ENCODE data around the gene ATRX. TPM values are rescaled to one million over a fixed set of nuclear protein-coding genes. Genes with fewer than 3 reads are reported as not detected.

The ATRX gene
- total and polyA plus RNA-seq, 2 experiments from 2014 or later, result 162 to 179 TPM

DNA sequence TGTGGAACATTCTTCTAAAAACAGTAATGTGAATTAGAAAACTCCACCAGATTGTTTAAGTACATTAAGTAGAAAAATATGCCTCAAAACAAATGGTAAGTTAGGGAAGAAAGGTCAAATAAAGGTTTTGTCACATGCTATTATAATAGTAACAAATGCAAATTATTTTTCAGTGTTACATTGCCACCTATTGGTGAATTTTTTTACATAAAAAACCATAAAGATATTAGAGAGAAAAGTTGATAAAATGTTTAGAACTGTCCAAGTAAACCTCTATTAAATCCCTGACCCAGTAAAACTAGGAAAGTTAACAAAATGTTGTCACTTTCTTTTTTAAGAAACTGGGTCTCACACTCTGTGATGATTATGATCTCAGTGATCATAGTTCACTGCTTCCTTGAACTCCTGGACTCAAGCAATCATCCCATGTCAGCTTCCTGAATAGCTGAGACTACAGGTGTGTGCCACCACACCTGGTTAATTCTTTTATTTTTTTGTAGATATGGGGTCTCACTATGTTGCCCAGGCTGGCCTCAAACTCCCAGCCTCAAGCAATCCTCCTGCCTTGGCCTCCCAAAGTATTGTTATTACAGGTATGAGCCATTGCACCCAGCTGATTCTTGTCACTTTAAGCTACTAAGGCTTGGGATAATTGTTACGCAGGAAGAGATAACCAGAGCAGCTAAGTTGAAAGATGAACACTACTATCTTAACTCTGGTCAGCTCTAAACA lies 157.6 kb downstream of the ATRX start (continued):
- TF ChIP-seq, protein P1, sequence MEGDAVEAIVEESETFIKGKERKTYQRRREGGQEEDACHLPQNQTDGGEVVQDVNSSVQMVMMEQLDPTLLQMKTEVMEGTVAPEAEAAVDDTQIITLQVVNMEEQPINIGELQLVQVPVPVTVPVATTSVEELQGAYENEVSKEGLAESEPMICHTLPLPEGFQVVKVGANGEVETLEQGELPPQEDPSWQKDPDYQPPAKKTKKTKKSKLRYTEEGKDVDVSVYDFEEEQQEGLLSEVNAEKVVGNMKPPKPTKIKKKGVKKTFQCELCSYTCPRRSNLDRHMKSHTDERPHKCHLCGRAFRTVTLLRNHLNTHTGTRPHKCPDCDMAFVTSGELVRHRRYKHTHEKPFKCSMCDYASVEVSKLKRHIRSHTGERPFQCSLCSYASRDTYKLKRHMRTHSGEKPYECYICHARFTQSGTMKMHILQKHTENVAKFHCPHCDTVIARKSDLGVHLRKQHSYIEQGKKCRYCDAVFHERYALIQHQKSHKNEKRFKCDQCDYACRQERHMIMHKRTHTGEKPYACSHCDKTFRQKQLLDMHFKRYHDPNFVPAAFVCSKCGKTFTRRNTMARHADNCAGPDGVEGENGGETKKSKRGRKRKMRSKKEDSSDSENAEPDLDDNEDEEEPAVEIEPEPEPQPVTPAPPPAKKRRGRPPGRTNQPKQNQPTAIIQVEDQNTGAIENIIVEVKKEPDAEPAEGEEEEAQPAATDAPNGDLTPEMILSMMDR (conservative IDR thresholded peaks at IDR 0.05; ENCODE audit: low read depth in 2 of 2), result no peak
- no peak for TF ChIP-seq EZH2phosphoT487 (IDR thresholded peaks at IDR 0.05; ENCODE audit: unreplicated experiment)
- no peak for TF ChIP-seq EZH2 (IDR thresholded peaks at IDR 0.05; ENCODE audit: low read depth, unreplicated experiment)
- TF ChIP-seq NANOG (IDR thresholded peaks at IDR 0.05; ENCODE audit: borderline replicate concordance), result no peak
- TF ChIP-seq ZNF114 (CRISPR knock-in tag; IDR thresholded peaks at IDR 0.05), result no peak

DNA sequence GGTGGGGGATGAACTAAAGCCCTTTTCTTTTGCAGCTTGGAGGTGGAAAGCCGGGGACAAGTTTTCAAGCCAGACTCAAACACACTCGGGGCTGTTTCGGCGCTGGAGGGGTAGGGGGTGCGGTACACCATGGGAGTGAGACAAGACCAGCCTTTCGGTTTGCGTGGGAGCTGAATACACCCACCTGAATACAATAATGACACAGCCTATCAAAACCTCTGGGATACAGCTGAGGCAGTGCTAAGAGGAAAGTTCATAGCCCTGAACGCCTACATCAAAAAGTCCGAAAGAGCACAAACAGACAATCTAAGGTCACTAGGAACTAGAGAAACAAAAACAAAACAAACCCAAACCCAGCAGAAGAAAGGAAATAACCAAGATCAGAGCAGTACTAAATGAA lies 163.3 kb downstream of the ATRX start:
- H3F3A ChIP-seq (replicated peaks; ENCODE audit: low read depth), result no peaks in the 10 kb centered on the region
- peaks cover 22% of the 10 kb centered on the region for H3K4me1 Mint-ChIP-seq
- peak overlapping the region; percentile 74 for H3K27ac Mint-ChIP-seq
- no peak overlapping the region for H3K4me3 ChIP-seq
- H3K27me3 ChIP-seq (ENCODE audit: insufficient read depth), result no peaks in the 10 kb centered on the region
- H3K4me2 ChIP-seq, result no peak overlapping the region
- no peaks in the 10 kb centered on the region for H3K9me2 ChIP-seq (ENCODE audit: insufficient read depth)
- peaks cover 5% of the 10 kb centered on the region; the same call in 1 of the 2 replicates for H3K36me3 ChIP-seq (ENCODE audit: insufficient read depth)
- peaks cover 41% of the 10 kb centered on the region for H3K79me2 ChIP-seq (replicated peaks; ENCODE audit: insufficient read depth)
- H3K27me3 Mint-ChIP-seq (ENCODE audit: insufficient read depth, low read depth, poor library complexity), result no peaks in the 10 kb centered on the region
- no peaks in the 10 kb centered on the region for H3K4me1 ChIP-seq (ENCODE audit: insufficient read depth)
- no peak overlapping the region for H2AFZ ChIP-seq
- H3K27ac ChIP-seq (ENCODE audit: low read depth), result no peak overlapping the region
- peak overlapping the region; percentile 3; the same call in 1 of the 3 replicates for H3K4me3 Mint-ChIP-seq
- no peak for DNase-seq (ENCODE audit: low spot score)
- H3K36me3 Mint-ChIP-seq (ENCODE audit: low read depth), result peaks cover 18% of the 10 kb centered on the region; the same call in 2 of the 3 replicates
- H4K20me1 ChIP-seq (replicated peaks; ENCODE audit: insufficient read depth), result no peaks in the 10 kb centered on the region; the same call in 1 of the 2 replicates
- no peaks in the 10 kb centered on the region for H3K9me3 Mint-ChIP-seq
- peak; percentile 49 for ATAC-seq
- no peak for TF ChIP-seq STAT1 (IDR thresholded peaks at IDR 0.05; ENCODE audit: unreplicated experiment)
- no peak for TF ChIP-seq EZH2 (IDR thresholded peaks at IDR 0.05; ENCODE audit: low read depth, unreplicated experiment)
- no peak for TF ChIP-seq CREB1 (CRISPR knock-in tag; IDR thresholded peaks at IDR 0.05; ENCODE audit: low read depth)
- no peak for TF ChIP-seq NANOG (IDR thresholded peaks at IDR 0.05; ENCODE audit: borderline replicate concordance)
- no peak for TF ChIP-seq JUNB (IDR thresholded peaks at IDR 0.05; ENCODE audit: unreplicated experiment)
- TF ChIP-seq, protein P2, sequence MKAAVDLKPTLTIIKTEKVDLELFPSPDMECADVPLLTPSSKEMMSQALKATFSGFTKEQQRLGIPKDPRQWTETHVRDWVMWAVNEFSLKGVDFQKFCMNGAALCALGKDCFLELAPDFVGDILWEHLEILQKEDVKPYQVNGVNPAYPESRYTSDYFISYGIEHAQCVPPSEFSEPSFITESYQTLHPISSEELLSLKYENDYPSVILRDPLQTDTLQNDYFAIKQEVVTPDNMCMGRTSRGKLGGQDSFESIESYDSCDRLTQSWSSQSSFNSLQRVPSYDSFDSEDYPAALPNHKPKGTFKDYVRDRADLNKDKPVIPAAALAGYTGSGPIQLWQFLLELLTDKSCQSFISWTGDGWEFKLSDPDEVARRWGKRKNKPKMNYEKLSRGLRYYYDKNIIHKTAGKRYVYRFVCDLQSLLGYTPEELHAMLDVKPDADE (IDR thresholded peaks at IDR 0.05), result no peak
- no peak for TF ChIP-seq POLR2AphosphoS5 (IDR thresholded peaks at IDR 0.05; ENCODE audit: low read depth)
- no peak for TF ChIP-seq ZNF114 (CRISPR knock-in tag; IDR thresholded peaks at IDR 0.05)
- no peak for TF ChIP-seq EZH2phosphoT487 (IDR thresholded peaks at IDR 0.05; ENCODE audit: unreplicated experiment)
- TF ChIP-seq, protein P3, sequence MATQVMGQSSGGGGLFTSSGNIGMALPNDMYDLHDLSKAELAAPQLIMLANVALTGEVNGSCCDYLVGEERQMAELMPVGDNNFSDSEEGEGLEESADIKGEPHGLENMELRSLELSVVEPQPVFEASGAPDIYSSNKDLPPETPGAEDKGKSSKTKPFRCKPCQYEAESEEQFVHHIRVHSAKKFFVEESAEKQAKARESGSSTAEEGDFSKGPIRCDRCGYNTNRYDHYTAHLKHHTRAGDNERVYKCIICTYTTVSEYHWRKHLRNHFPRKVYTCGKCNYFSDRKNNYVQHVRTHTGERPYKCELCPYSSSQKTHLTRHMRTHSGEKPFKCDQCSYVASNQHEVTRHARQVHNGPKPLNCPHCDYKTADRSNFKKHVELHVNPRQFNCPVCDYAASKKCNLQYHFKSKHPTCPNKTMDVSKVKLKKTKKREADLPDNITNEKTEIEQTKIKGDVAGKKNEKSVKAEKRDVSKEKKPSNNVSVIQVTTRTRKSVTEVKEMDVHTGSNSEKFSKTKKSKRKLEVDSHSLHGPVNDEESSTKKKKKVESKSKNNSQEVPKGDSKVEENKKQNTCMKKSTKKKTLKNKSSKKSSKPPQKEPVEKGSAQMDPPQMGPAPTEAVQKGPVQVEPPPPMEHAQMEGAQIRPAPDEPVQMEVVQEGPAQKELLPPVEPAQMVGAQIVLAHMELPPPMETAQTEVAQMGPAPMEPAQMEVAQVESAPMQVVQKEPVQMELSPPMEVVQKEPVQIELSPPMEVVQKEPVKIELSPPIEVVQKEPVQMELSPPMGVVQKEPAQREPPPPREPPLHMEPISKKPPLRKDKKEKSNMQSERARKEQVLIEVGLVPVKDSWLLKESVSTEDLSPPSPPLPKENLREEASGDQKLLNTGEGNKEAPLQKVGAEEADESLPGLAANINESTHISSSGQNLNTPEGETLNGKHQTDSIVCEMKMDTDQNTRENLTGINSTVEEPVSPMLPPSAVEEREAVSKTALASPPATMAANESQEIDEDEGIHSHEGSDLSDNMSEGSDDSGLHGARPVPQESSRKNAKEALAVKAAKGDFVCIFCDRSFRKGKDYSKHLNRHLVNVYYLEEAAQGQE (IDR thresholded peaks at IDR 0.05; ENCODE audit: unreplicated experiment), result no peak

Data from GM23338 (cell line).